Ectodermal cell (in vitro differentiated cells): Measurements from ENCODE around the gene TNK1.

ENCODE experiments used
- H3K27ac ChIP-seq: 2 replicates; pipeline ENCODE4 v1.7.0; 2013; ENCODE audit warnings: mild to moderate bottlenecking, low read depth, low read length; ENCODE audit not compliant: insufficient read depth, poor library complexity, severe bottlenecking
- H3K27me3 ChIP-seq: 2 replicates; pipeline ENCODE4 v1.7.0; 2013; ENCODE audit warnings: mild to moderate bottlenecking, low read length; ENCODE audit not compliant: insufficient read depth, control insufficient read depth, poor library complexity, severe bottlenecking
- H3K36me3 ChIP-seq: one replicate; pipeline ENCODE4 v1.7.0; 2013; ENCODE audit warnings: low read length; ENCODE audit not compliant: control insufficient read depth, insufficient read depth
- H3K4me1 ChIP-seq: one replicate; pipeline ENCODE4 v1.7.0; 2013; ENCODE audit warnings: low read length; ENCODE audit not compliant: control insufficient read depth, insufficient read depth
- H3K4me3 ChIP-seq: 2 replicates; pipeline ENCODE4 v1.7.0; 2013; ENCODE audit warnings: low read depth, low read length, control low read depth; ENCODE audit not compliant: insufficient read depth
- H3K9me3 ChIP-seq: 2 replicates; pipeline ENCODE4 v1.7.0; 2013; ENCODE audit warnings: mild to moderate bottlenecking, low read length, moderate library complexity; ENCODE audit not compliant: control insufficient read depth
- WGBS, 2 experiments: methylation state at CpG; one replicate each; pipeline ENCODE4 v1.1.7; 2013; ENCODE audit warnings: missing lambda C conversion rate in 2 of 2; 5-methylcytosine and 5-hydroxymethylcytosine counted together

Gene TNK1

GRCh38 chr17:7343250-7343649 is 37.6 kb upstream of the TNK1 start:
- Histone ChIP-seq H3K27me3 (no peaks in the 10 kb centered on the region), H3K4me3 (no peak overlapping the region), H3K9me3 (no peaks in the 10 kb centered on the region), H3K27ac (no peak overlapping the region), H3K36me3 (no peaks in the 10 kb centered on the region), H3K4me1 (no peaks in the 10 kb centered on the region)
- WGBS, 2 experiments = 90% methylated on average over 15 of the region's 15 CpGs

GRCh38 chr17:7346761-7347614 is 33.9 kb upstream of the TNK1 start:
- Histone ChIP-seq H3K36me3 (no peaks in the 10 kb centered on the region), H3K4me1 (peaks cover 13% of the 10 kb centered on the region), H3K27me3 (peaks cover 7% of the 10 kb centered on the region), H3K27ac (no peak overlapping the region), H3K4me3 (no peak overlapping the region), H3K9me3 (no peaks in the 10 kb centered on the region)
- 91% methylated on average over 18 of the region's 18 CpGs for WGBS, 2 experiments

GRCh38 chr17:7347630-7348477 is 33.0 kb upstream of the TNK1 start:
- no peaks in the 10 kb centered on the region for H3K36me3 ChIP-seq
- peaks cover 17% of the 10 kb centered on the region for H3K4me1 ChIP-seq
- no peak overlapping the region for H3K4me3 ChIP-seq
- H3K27me3 ChIP-seq = peaks cover 7% of the 10 kb centered on the region
- WGBS, 2 experiments = 87 to 88% methylated on average over 19 of the region's 19 CpGs
- H3K27ac ChIP-seq = no peak overlapping the region
- H3K9me3 ChIP-seq = no peaks in the 10 kb centered on the region

GRCh38 chr17:7348478-7349242 is 32.2 kb upstream of the TNK1 start:
- peaks cover 22% of the 10 kb centered on the region for H3K4me1 ChIP-seq
- peaks cover 7% of the 10 kb centered on the region for H3K27me3 ChIP-seq
- 93 to 94% methylated on average over 19 of the region's 19 CpGs for WGBS, 2 experiments
- H3K4me3 ChIP-seq = no peak overlapping the region
- no peak overlapping the region for H3K27ac ChIP-seq
- H3K9me3 ChIP-seq = no peaks in the 10 kb centered on the region
- no peaks in the 10 kb centered on the region for H3K36me3 ChIP-seq

GRCh38 chr17:7351665-7352502 is 29.0 kb upstream of the TNK1 start, which contains the start of gene KCTD11:
Gene KCTD11, plus strand, starts transcription at chr17:7352162.
- Histone ChIP-seq H3K27ac (peak within 1 kb of the TSS; percentile 86), H3K4me1 (peaks cover 42% of the 10 kb centered on the region), H3K27me3 (peaks cover 7% of the 10 kb centered on the region), H3K4me3 (peak within 1 kb of the TSS; percentile 87), H3K9me3 (no peaks in the 10 kb centered on the region), H3K36me3 (no peaks in the 10 kb centered on the region)
- 0% methylated on average over 91 of the region's 91 CpGs for WGBS, 2 experiments

GRCh38 chr17:7352503-7352889 is 28.4 kb upstream of the TNK1 start:
- Histone ChIP-seq H3K36me3 (no peaks in the 10 kb centered on the region), H3K27me3 (peaks cover 7% of the 10 kb centered on the region), H3K9me3 (no peaks in the 10 kb centered on the region), H3K4me3 (peak overlapping the region; percentile 87), H3K27ac (peak overlapping the region; percentile 86), H3K4me1 (peaks cover 42% of the 10 kb centered on the region)
- 46 to 51% methylated on average over 10 of the region's 10 CpGs for WGBS, 2 experiments

- H3K27ac ChIP-seq = no peak overlapping the region
- H3K36me3 ChIP-seq = no peaks in the 10 kb centered on the region
- 94 to 95% methylated on average over 37 of the region's 37 CpGs for WGBS, 2 experiments
- H3K4me1 ChIP-seq = peaks cover 42% of the 10 kb centered on the region
- no peaks in the 10 kb centered on the region for H3K9me3 ChIP-seq
- H3K27me3 ChIP-seq = peaks cover 7% of the 10 kb centered on the region
- H3K4me3 ChIP-seq = peak overlapping the region; percentile 87
These were observed 27.8 kb upstream of the TNK1 start for GRCh38 chr17:7352910-7353635.

GRCh38 chr17:7354262-7354843 is 26.5 kb upstream of the TNK1 start:
- peaks cover 35% of the 10 kb centered on the region for H3K4me1 ChIP-seq
- H3K27ac ChIP-seq = no peak overlapping the region
- no peaks in the 10 kb centered on the region for H3K9me3 ChIP-seq
- peaks cover 7% of the 10 kb centered on the region for H3K27me3 ChIP-seq
- WGBS, 2 experiments = 71 to 81% methylated on average over 9 of the region's 9 CpGs
- no peak overlapping the region for H3K4me3 ChIP-seq
- H3K36me3 ChIP-seq = no peaks in the 10 kb centered on the region
